Neural cell (in vitro differentiated cells): Measurements from ENCODE around the gene AP3B1. TPM values are rescaled to one million over a fixed set of nuclear protein-coding genes. Genes with fewer than 3 reads are reported as not detected.

Experiments
- H2AFZ ChIP-seq: fragments of 200-600, 300-800 bp; sonication (generic), shearing (Covaris generic); 2 replicates; pipeline ENCODE4 v1.6.0; 2014; ENCODE audit warnings: low read depth, mild to moderate bottlenecking, antibody characterized with exemption, low read length, moderate library complexity
- H3F3A ChIP-seq: fragments of 200-600 bp; shearing (Covaris generic); 2 replicates; pipeline ENCODE4 v1.6.1; 2016; ENCODE audit warnings: mild to moderate bottlenecking, moderate library complexity, mixed read lengths, antibody characterized with exemption, low read length; ENCODE audit not compliant: insufficient read depth, poor library complexity, severe bottlenecking
- H3K27ac ChIP-seq: fragments of 200-600, 300-800 bp; sonication (generic), shearing (Covaris generic); 2 replicates; pipeline ENCODE4 v1.5.1; 2014; ENCODE audit warnings: mild to moderate bottlenecking, low read length, moderate library complexity
- H3K27me3 ChIP-seq: fragments of 300-800, 200-600 bp; sonication (generic), shearing (Covaris generic); 2 replicates; pipeline ENCODE4 v1.6.0; 2014; ENCODE audit warnings: mild to moderate bottlenecking, low read depth, low read length, moderate library complexity; ENCODE audit not compliant: insufficient read depth
- H3K36me3 ChIP-seq: fragments of 300-800, 200-600 bp; sonication (generic), shearing (Covaris generic); 2 replicates; pipeline ENCODE4 v1.5.1; 2014; ENCODE audit warnings: mild to moderate bottlenecking, antibody characterized with exemption, low read length, moderate library complexity; ENCODE audit not compliant: insufficient read depth
- H3K4me2 ChIP-seq: fragments of 300-800, 200-600 bp; sonication (generic), shearing (Covaris generic); 2 replicates; pipeline ENCODE4 v1.6.0; 2014; ENCODE audit warnings: mild to moderate bottlenecking, low read length
- H3K4me3 ChIP-seq: fragments of 300-800, 200-600 bp; sonication (generic), shearing (Covaris generic); 2 replicates; pipeline ENCODE4 v1.5.1; 2014; ENCODE audit warnings: mild to moderate bottlenecking, low read length, moderate library complexity
- H3K79me2 ChIP-seq: fragments of 200-600 bp; shearing (Covaris generic); replicated peaks from 2 replicates; pipeline ENCODE4 v1.6.0; 2014; ENCODE audit warnings: mild to moderate bottlenecking, low read length, moderate library complexity; ENCODE audit not compliant: insufficient read depth
- H3K9ac ChIP-seq: fragments of 300-800, 200-600 bp; sonication (generic), shearing (Covaris generic); 2 replicates; pipeline ENCODE4 v1.6.1; 2016; ENCODE audit warnings: mild to moderate bottlenecking, low read length, mixed read lengths
- H3K9me2 ChIP-seq: fragments of 200-600 bp; shearing (Covaris generic); 2 replicates; pipeline ENCODE4 v1.6.1; 2016; ENCODE audit warnings: mild to moderate bottlenecking, low read length, mixed read lengths; ENCODE audit not compliant: insufficient read depth
- H3K9me3 ChIP-seq: fragments of 200-600, 300-800 bp; sonication (generic), shearing (Covaris generic); 2 replicates; pipeline ENCODE4 v1.6.1; 2016; ENCODE audit warnings: mild to moderate bottlenecking, mixed run types, low read length, moderate library complexity, mixed read lengths
- H4K20me1 ChIP-seq: fragments of 200-600 bp; shearing (Covaris generic); 2 replicates; pipeline ENCODE4 v1.6.1; 2016; ENCODE audit warnings: mild to moderate bottlenecking, mixed run types; ENCODE audit not compliant: insufficient read depth
- CTCF ChIP-seq: fragments of 450-650 bp; IDR thresholded peaks from 2 replicates; pipeline ENCODE4 v1.5.1; 2014; ENCODE audit warnings: antibody characterized with exemption, mild to moderate bottlenecking, moderate library complexity; ENCODE audit not compliant: poor library complexity, severe bottlenecking
- EP300 ChIP-seq: fragments of 450-650 bp; conservative IDR thresholded peaks from 2 replicates; pipeline ENCODE4 v1.6.1; 2014; ENCODE audit warnings: antibody characterized with exemption, mild to moderate bottlenecking, moderate library complexity; ENCODE audit not compliant: poor library complexity, severe bottlenecking
- EZH2 ChIP-seq: fragments of 200-600, 300-800 bp; shearing (Covaris generic), sonication (generic); IDR thresholded peaks from 2 replicates; pipeline ENCODE4 v1.6.1; 2014; ENCODE audit warnings: antibody characterized with exemption, low read length, borderline replicate concordance, mild to moderate bottlenecking; ENCODE audit not compliant: insufficient read depth, poor library complexity, severe bottlenecking
- MXI1 ChIP-seq: fragments of 450-650 bp; conservative IDR thresholded peaks from 2 replicates; pipeline ENCODE4 v1.6.1; 2014; ENCODE audit warnings: antibody characterized with exemption, mild to moderate bottlenecking; ENCODE audit not compliant: poor library complexity, severe bottlenecking
- POLR2AphosphoS5 ChIP-seq: IDR thresholded peaks from 2 replicates; pipeline ENCODE4 v1.6.1; 2012
- RAD21 ChIP-seq: fragments of 450-650 bp; conservative IDR thresholded peaks from 2 replicates; pipeline ENCODE4 v1.6.1; 2014; ENCODE audit warnings: antibody characterized with exemption, mild to moderate bottlenecking, moderate library complexity
- REST ChIP-seq: IDR thresholded peaks from 2 replicates; pipeline ENCODE4 v1.6.1; 2012; ENCODE audit warnings: borderline replicate concordance
- SMC3 ChIP-seq: fragments of 450-650 bp; conservative IDR thresholded peaks from 2 replicates; pipeline ENCODE4 v1.6.1; 2014; ENCODE audit warnings: antibody characterized with exemption, mild to moderate bottlenecking, moderate library complexity; ENCODE audit not compliant: poor library complexity
- TAF1 ChIP-seq: IDR thresholded peaks from 2 replicates; pipeline ENCODE4 v1.6.1; 2012; ENCODE audit warnings: low read depth
- polyA plus RNA-seq: library from polyadenylated mRNA; depleted of rRNA; stranded (reverse); fragments of >200 nt; gene quantifications from 2 replicates; pipeline ENCODE4 v1.2.3, GENCODE V29; 2014

Gene AP3B1
- polyA plus RNA-seq, 1 donor from 2014 or later: 8.5 TPM

DNA sequence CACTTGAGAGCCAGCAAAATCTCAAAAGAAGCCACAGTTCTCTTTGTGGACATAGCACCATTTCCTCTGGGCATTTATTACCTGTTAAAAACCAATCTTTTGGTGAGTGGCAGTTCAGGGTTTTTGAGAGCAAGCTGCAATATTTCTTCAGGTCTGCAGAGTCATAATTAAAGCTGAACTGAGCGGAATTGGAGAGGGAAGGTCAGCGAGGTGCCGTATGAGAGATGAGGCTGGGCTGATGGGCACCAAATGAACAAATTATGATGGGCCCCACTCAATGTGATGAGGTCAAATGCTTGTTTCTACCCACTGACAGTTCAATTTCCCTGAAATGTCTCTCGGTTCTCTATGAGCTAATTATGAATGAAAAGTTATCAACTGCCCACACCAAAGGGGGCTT is 231.9 kb downstream of the AP3B1 start:
- no peaks in the 10 kb centered on the region for H3K9me2 ChIP-seq
- H3K4me3 ChIP-seq: no peak overlapping the region
- no peaks in the 10 kb centered on the region for H3K27me3 ChIP-seq
- no peaks in the 10 kb centered on the region for H3K36me3 ChIP-seq
- H3K4me2 ChIP-seq: no peak overlapping the region
- no peak overlapping the region for H3K27ac ChIP-seq
- no peaks in the 10 kb centered on the region for H3K79me2 ChIP-seq
- TF ChIP-seq TAF1: no peak
- TF ChIP-seq EZH2: no peak
- no peak for TF ChIP-seq POLR2AphosphoS5
- no peak for TF ChIP-seq MXI1
- no peak for TF ChIP-seq CTCF
- TF ChIP-seq SMC3: no peak
- TF ChIP-seq EP300: no peak
- TF ChIP-seq RAD21: no peak
- TF ChIP-seq REST: no peak
- no peaks in the 10 kb centered on the region for H3F3A ChIP-seq
- H2AFZ ChIP-seq: no peak overlapping the region
- H3K9me3 ChIP-seq: no peaks in the 10 kb centered on the region
- no peaks in the 10 kb centered on the region for H4K20me1 ChIP-seq
- no peak overlapping the region for H3K9ac ChIP-seq

GRCh38 chr5:78060421-78060820 is 234.1 kb downstream of the AP3B1 start:
- no peaks in the 10 kb centered on the region for H3K9me2 ChIP-seq
- H3K4me3 ChIP-seq: no peak overlapping the region
- TF ChIP-seq REST: no peak
- no peak for TF ChIP-seq TAF1
- TF ChIP-seq RAD21: no peak
- no peak for TF ChIP-seq CTCF
- no peaks in the 10 kb centered on the region for H3K36me3 ChIP-seq
- H3K27me3 ChIP-seq: no peaks in the 10 kb centered on the region
- no peak overlapping the region for H3K4me2 ChIP-seq
- H3K9ac ChIP-seq: no peak overlapping the region
- H3K27ac ChIP-seq: no peak overlapping the region
- H3K79me2 ChIP-seq: no peaks in the 10 kb centered on the region
- H3F3A ChIP-seq: no peaks in the 10 kb centered on the region
- H3K9me3 ChIP-seq: no peaks in the 10 kb centered on the region
- H4K20me1 ChIP-seq: no peaks in the 10 kb centered on the region
- no peak overlapping the region for H2AFZ ChIP-seq
